Measurements from ENCODE around the gene RP9.

Gene RP9

DNA sequence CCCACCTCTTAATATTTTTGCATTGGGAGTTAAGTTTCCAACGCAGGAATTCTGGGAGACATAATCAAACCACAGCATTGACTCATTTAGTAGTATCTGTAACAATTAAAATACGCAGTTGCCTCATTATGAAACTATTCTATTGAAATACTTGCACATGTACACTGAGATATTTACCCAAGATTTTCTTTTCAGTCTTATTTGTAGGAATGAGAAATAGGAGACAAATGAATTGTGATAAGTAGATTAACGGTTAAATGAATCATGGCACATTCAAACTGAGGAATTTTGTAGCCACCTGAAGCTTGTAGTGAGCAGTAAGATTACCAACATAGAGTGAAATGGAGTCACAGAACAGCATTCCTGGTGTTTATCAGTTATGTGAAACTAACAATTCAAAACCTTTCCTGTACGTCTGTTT lies 18.1 kb downstream of the RP9 start:
- H3K4me3 ChIP-seq (ENCODE audit: low read length): no peak overlapping the region
- DNase-seq (ENCODE audit: low read depth): no peak
- TF ChIP-seq CTCF (conservative IDR thresholded peaks at IDR 0.05; ENCODE audit: low read depth, low read length): no peak

- no peak for TF ChIP-seq CTCF (conservative IDR thresholded peaks at IDR 0.05; ENCODE audit: low read depth, low read length)
- no peak overlapping the region for H3K4me3 ChIP-seq (ENCODE audit: low read length)
- DNase-seq (ENCODE audit: low read depth): no peak
These were observed 20.1 kb downstream of the RP9 start for GRCh38 chr7:33089142-33089541.

GRCh38 chr7:33087858-33088257 lies 21.3 kb downstream of the RP9 start:
- H3K4me3 ChIP-seq (ENCODE audit: low read length): no peak overlapping the region
- no peak for DNase-seq (ENCODE audit: low read depth)
- no peak for TF ChIP-seq CTCF (conservative IDR thresholded peaks at IDR 0.05; ENCODE audit: low read depth, low read length)

DNA sequence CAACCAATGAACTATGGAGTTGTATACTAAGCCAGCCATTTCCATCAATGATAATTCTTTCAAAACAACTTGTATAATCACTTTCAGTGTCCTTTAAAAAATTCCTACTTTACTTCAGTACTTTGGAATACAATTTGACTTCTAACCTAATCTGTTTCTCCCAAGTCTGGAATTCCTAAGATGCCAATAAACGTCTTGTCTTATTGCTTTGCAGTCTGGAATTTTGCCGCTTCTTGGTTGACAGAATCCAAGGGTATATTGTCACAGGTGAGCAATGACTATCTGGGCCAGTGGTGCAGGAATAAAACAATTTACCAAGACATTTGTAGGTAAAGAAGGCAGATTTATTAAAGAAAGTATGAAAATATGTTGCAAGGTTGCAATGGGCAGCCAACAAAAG lies 21.8 kb downstream of the RP9 start:
- H3K4me3 ChIP-seq (ENCODE audit: low read length): no peak overlapping the region
- no peak for DNase-seq (ENCODE audit: low read depth)
- TF ChIP-seq CTCF (conservative IDR thresholded peaks at IDR 0.05; ENCODE audit: low read depth, low read length): no peak

DNA sequence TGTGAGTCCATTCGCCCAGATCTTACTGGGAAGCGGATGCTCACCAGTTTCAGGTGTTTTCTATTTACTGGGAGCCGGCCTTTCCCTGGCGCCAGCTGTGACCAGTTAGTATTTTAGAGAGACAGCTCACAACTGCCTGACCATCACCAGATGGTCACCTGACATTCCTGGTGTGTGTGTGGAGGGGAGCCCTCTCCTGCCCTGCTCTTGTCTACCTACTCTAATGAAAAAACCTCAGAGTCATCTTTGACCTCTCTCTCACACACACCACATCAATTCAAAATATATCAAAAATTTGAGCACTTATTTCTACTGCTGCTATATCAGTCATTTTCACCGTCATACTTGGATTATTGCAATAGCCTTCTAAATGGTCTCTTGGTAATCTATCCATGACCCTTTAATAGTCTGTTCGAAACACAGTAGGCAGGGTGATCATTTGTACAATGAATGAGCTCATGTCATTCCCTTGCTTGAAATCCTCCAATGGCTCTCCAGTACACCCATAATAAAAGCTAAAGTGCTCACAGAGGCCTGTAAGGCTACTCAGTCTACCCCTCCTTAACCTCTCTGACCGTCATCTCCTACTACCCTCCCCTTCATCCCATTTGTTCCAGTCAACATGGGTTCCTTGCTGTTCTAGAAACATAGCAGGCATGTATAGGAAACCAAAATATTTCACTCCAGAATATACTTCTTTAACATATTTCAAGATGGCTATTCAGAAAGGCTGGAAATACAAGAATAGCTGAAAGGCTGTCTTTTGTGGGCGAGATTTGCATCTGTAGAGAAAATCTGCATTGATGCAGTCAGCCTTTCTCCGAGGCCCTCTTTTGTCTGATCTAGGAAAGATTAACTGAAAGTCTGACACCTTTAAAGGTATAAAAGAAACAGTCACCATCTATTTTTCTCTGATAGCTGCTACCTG lies 29.2 kb downstream of the RP9 start:
- no peak for DNase-seq (ENCODE audit: low read depth)
- no peak for TF ChIP-seq CTCF (conservative IDR thresholded peaks at IDR 0.05; ENCODE audit: low read depth, low read length)
- no peak overlapping the region for H3K4me3 ChIP-seq (ENCODE audit: low read length)

- no peak overlapping the region for H3K4me3 ChIP-seq (ENCODE audit: low read length)
- no peak for TF ChIP-seq CTCF (conservative IDR thresholded peaks at IDR 0.05; ENCODE audit: low read depth, low read length)
- no peak for DNase-seq (ENCODE audit: low read depth)
These were observed 30.1 kb downstream of the RP9 start for GRCh38 chr7:33079096-33079495.

DNA sequence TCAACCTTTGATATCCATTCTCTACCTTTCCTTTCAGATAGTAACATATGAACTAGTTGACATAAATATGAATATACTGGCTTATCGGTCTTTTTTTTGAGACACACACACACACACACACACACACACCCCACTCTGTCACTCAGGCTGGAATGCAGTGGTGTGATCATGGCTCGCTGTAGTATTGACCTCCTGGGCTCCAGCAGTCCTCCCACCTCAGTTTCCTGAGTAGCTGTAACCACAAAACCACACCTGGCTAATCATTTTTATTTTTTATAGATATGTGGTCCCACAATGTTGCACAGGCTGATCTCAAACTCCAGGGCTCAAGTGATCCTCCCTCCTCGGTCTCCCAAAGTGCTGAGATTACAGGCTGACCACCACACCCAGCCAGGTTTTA lies 32.5 kb downstream of the RP9 start:
- no peak overlapping the region for H3K4me3 ChIP-seq (ENCODE audit: low read length)
- no peak for DNase-seq (ENCODE audit: low read depth)
- TF ChIP-seq CTCF (conservative IDR thresholded peaks at IDR 0.05; ENCODE audit: low read depth, low read length): no peak

All from retinal pigment epithelial cell (primary cell).